Skin epidermis (tissue), 12 donors: Measurements from ENCODE around the gene CRKL.
"Not testable (repeated sequence)": the region's sequence is repeated elsewhere in the genome, so short reads cannot be mapped to it uniquely, and the experiment has no call there.

Experiments used
- H3K27ac ChIP-seq, 21 experiments: fragments of 200-600 bp; sonication (generic) in 11 of 21; one replicate each; pipeline ENCODE4 v1.5.0; 2020; ENCODE audit warnings: mild to moderate bottlenecking in 3 of 21, inconsistent platforms in 2 of 21, moderate library complexity in 2 of 21
- H3K4me3 ChIP-seq, 7 experiments: fragments of 200-600 bp; sonication (generic) in 2 of 7; one replicate each; pipeline ENCODE4 v1.5.0; 2020; ENCODE audit warnings: inconsistent platforms in 2 of 7, mild to moderate bottlenecking in 2 of 7, moderate library complexity in 1 of 7

CRKL gene

DNA sequence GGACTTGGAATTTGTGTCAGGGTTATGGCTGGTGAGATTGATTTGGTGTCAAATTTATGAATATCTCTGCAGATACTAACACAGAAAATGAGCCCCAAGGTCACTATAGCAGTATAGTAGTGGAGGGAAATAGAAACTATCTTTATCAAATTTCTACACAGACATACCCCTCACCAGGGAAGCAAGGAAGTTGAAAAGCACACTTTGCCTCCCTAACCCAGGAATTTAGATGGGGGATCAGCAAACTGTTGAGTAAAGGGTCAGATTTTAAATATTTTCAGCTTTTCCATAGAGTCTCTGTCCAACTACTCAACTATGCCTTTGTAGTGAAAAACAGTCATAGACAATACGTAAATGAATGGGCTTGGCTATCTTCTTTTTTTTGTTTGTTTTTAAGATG is 12.8 kb downstream of the CRKL start:
- no peak overlapping the region for H3K27ac ChIP-seq
- no peak overlapping the region for H3K4me3 ChIP-seq

DNA sequence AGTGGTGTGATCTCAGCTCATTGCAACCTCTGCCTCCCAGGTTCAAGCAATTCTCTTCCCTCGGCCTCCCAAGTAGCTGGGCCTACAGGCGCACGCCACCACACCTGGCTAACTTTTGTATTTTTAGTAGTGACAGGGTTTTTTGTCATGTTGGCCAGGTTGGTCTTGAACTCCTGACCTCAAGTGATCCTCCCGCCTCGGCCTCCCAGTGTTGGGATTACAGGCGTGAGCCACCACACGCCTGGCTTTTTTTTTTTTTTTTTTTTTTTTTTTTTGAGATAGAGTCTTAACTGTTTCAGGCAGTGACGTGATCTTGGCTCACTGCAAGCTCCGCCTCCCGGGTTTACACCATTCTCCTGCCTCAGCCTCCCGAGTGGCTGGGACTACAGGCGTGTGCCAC is 13.2 kb downstream of the CRKL start:
- H3K27ac ChIP-seq, H3K4me3 ChIP-seq: not testable (repeated sequence)

DNA sequence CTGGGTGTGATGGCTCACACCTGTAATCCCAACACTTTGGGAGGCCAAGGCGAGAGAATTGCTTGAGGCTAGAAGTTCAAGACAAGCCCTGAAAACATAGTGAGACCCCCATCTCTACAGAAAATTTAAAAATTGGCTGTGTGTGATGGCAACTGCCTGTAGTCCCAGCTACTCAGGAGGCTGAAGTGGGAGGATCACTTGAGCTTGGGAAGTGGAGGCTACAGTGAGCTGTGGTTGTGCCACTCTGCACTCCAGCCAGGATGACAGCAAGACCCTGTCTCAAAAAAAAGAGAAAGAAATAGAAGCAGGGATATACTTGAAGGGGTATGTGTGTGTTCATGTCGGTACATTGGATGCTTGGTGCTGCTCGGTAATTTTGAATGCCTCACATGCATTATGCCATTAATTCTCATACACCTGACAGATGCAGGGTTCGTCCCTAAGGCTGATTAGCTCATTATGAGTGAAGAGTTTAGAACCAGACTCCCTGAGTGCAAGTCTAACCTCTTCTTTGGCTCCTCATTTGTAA is 14.0 kb downstream of the CRKL start:
- Histone ChIP-seq H3K27ac (no peak overlapping the region), H3K4me3 (no peak overlapping the region)

DNA sequence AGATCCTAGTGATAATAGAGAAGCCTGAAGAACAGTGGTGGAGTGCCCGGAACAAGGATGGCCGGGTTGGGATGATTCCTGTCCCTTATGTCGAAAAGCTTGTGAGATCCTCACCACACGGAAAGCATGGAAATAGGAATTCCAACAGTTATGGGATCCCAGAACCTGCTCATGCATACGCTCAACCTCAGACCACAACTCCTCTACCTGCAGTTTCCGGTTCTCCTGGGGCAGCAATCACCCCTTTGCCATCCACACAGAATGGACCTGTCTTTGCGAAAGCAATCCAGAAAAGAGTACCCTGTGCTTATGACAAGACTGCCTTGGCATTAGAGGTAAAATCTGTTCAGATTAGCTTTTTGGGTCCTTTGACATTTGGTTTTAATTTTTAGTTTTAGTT is 16.7 kb downstream of the CRKL start:
- no peak overlapping the region for H3K4me3 ChIP-seq
- no peak overlapping the region for H3K27ac ChIP-seq

DNA sequence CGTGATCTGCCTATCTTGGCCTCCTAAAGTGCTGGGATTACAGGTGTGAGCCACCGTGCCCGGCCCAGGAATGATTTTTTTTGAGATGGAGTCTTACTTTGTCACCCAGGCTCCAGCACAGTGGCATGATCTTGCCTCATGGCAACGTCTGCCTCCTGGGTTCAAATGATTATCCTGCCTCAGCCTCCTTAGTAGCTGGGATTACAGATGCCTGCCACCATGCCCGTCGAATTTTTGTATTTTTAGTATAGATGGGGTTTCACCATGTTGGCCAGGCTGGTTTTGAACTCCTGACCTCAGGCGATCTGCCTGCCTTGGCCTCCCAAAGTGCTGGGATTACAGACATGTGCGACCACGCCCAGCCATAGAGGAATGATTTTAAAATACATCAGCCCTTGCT is 17.8 kb downstream of the CRKL start:
- H3K27ac ChIP-seq, H3K4me3 ChIP-seq: not testable (repeated sequence)

DNA sequence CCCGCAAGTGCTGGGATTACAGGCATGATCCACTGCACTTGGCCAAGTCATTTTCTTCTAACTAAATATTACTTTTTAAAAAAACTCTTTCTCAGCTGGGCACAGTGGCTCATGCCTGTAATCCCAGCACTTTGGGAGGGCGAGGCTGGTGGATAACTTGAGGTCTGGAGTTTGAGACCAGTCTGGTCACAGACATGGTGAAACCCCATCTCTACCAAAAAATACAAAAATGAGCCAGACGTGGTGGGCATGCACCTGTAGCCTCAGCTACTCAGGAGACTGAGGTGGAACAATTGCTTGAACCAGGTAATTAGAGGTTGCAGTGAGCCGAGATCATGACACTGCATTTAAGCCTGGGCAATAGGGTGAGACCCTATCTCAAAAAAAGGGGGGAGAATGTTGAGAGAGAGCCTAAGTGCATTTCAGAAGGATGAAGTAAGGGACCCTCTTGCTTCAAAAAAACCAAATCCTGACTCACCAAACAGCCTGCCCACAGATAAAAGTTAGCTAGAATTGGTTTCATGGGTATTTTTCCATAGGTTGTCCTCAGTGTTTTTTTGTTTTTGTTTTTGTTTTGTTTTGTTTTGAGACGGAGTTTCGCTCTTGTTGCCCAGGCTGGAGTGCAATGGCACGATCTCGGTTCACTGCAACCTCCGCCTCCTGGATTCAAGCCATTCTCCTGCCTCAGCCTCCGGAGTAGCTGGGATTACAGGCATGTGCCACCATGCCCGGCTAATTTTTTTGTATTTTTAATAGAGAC is 18.8 kb downstream of the CRKL start:
- peak overlapping the region in 1 of 21 experiments; percentile 30 for H3K27ac ChIP-seq
- not testable (repeated sequence) for H3K4me3 ChIP-seq

DNA sequence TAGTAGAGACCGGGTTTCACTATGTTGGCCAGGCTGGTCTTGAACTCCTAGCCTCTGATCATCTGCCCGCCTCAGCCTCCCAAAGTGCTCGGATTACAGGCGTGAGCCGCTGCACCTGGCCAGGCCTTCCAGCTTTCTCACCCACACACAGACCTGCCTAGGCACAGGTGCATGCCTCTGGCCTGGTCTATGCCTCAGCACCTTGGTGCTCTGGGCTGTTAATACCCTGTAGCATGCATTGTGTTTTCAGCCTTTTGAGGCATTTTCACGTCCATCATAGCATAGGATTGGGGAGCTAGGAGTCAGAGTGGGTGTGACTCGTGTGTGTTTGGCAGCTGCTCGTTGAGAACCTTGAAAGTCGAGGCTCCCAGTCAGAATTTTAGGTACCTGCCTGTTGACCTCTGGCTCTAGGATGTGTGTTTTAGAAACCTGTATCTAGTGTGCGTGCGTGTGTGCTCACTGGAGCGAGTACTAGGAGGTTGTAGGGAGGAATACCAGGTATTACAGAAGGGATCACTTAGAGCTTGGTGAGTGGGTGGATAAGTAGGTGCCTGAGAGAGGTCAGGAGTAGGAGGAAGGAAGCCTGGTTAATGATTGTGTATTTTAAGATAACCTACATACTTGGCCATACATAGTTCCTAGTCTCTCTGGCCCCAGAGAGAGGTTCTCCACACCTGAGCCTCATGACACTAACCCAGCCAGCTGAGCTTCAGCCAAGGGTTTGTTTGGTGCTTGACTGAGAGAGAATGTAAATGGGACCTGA is 20.0 kb downstream of the CRKL start:
- Histone ChIP-seq H3K27ac (peak overlapping the region in 2 of 21 experiments; percentile 6 to 44), H3K4me3 (no peak overlapping the region)

DNA sequence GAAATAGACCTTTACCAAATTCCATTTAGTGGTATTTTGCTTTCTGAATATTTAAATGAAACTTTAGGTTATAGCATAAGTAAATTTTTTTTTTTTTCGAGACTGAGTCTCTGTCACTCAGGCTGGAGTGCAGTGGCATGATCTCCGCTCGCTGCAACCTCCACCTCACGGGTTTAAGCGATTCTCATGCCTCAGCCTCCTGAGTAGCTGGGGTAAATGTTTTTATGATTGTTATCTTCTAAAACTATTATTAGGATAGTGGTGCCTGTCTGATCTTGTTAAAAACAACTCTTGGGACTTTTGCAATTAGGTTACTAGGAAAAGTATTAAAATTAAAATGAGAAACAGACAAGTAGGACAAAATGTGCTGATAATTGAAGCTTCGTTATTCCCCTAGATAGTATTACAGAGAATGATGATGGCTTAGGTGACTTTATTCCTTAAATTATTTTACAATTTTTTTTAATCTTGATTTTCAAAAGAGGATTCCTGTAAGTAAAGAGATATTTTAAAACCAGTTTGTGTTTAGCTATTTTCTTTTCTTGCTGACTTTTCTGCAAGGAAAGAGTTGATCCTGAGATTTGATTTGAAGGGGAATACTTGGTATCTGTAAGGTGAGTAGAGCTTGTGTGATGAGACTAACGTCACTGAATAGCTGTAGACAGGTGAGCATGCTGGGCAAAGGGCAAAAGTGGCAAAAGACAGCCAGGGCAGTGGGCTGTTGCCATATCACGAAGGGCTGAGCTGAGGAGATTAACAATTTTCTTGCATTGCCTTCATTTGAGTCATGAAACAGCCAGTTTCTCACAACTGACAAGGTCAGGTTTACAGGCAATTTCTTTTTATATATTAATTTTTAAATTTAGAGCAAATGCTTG is 20.8 kb downstream of the CRKL start:
- Histone ChIP-seq H3K27ac (peak overlapping the region in 2 of 21 experiments; percentile 1 to 6), H3K4me3 (no peak overlapping the region)

DNA sequence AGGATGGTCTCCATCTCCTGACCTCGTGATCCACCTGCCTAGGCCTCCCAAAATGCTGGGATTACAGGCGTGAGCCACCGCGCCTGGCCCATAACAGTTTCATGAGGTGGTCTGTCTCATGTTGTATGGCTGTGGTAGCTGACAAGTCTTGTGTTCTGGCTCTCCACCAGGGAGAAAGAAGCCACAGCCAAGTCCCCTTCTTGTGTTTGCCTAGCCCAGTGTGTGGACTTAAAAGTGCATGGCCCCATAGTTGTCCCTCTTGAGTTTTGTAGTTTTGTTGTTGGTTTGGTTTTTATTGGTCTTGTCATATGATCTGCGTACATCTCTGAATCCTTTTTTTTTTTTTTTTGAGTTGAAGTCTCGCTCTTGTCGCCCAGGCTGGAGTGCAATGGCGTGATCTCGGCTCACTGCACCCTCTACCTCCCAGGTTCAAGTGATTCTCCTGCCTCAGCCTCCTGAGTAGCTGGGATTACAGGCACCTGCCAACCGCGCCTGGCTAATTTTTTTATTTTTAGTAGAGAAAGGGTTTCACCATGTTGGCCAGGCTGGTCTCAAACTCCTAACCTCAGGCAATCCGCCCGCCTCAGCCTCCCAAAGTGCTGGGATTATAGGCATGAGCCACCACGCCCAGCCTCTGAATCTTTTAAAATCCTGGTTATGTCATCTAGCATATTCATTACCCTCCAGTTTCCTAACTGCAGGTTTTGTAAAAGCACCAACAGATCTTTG is 22.4 kb downstream of the CRKL start:
- H3K27ac ChIP-seq, result peak overlapping the region in 1 of 21 experiments; percentile 33
- H3K4me3 ChIP-seq, result not testable (repeated sequence)

DNA sequence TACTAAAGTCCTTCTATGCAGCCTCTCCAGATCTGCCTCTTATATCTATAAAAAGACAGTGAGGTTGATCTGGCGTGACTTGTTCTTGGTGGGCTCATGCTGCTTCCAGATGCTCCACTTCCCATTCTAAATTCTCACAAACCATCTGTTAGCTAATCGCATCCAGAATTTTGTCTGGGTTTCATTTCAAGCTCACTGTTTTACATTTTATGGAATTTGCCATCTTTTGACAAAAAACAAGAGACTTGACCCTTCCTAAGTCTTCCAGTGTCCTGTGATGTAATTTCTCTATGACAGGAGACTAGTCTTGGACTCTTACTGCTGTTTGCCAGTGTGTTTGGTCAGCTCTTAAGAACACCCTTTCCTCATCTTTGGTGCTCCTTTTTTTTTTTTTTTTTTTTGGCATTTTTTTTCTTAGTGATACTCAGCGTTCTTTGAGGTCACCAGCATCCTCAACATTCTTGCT is 23.0 kb downstream of the CRKL start:
- Histone ChIP-seq H3K27ac (peak overlapping the region in 2 of 21 experiments; percentile 13 to 33), H3K4me3 (no peak overlapping the region)

DNA sequence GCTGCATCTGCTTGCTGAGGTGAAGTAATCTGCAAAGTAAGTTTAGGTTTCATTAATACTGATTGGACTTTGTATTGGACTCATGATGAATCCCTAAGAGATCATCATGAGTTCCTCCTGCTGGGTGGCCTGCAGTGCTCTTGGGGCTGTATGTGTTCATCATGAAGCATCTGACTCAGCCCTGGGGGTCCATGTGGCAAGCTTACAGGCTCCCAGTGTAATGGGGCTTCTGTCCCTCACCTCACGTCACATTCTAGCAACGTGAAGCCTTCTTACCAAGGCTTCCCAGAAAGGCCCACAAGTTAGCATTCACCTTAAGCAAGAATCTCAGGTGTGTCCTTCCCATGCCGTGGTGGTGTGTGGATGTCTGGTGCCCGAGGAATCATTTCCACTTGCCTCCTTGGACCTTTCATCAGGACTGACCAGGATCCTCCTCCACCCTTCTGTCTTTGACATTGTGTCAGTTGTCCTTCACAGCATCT is 23.7 kb downstream of the CRKL start:
- Histone ChIP-seq H3K27ac (peak overlapping the region in 1 of 21 experiments; percentile 13), H3K4me3 (no peak overlapping the region)

DNA sequence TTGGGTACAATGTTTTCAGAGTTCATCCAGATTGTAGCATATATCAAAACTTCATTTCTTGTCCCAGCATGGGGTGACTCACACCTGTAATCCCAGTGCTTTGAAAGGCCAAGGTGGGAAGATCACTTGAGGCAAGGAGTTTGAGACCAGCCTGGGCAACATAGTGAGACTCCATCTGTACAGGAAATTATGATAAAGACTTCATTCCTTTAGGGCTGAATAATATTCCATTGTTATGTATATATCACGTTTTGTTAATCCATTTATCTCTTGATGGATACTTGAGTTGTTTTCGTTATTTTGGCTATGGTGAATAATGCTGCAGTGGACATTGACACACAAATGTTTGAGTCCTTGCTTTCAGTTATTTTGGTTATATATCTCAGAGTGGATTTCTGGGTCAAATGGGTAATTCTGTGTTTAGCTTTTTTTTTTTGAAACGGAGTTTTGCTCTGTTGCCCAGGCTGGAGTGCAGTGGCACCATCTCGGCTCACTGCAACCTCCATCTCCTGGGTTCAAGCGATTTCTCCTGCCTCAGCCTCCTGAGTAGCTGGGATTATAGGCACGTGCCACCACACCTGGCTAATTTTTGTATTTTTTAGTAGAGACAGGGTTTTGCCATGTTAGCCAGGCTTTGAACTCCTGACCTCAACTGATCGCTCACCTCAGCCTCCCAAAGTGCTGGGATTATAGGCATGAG is 25.1 kb downstream of the CRKL start:
- not testable (repeated sequence) for H3K27ac ChIP-seq

DNA sequence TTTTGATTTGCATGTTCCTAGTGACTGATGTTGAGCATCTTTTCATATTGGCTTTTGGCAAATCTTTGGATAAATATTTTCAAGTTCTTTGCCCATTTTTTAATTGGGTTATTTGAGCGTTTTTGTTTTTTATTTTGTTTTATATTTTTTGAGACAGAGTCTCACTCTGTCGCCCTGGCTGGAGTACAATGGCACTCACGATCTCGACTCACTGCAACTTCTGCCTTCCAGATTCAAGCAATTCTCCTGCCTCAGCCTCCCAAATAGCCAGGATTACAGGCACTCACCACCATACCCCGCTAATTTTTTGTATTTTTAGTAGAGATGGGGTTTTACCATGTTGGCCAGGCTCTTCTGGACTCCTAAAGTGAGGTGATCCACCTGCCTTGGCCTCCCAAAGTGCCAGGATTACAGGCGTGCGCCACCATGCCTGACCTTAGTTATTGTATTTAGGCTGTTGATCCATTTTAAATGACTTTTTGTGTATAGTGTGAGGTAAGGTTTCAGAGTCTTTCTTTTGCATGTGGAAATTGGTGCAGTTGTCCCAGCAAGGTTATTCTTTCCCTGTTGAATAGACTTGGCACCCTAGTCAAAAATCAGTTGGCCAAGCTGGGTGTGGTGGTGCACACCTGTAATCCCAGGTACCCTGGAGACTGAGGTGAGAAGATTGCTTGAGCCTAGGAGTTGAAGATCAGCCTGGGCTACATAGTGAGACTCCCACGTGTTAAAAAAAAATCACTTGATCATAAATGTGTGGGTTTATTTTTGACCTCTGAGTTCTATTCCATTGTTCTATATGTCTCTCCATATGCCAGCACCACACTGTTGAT is 26.1 kb downstream of the CRKL start:
- H3K4me3 ChIP-seq, result no peak overlapping the region
- no peak overlapping the region for H3K27ac ChIP-seq

More for the DNA sequence above, 25.1 kb downstream of the CRKL start:
- H3K4me3 ChIP-seq, result not testable (repeated sequence)

DNA sequence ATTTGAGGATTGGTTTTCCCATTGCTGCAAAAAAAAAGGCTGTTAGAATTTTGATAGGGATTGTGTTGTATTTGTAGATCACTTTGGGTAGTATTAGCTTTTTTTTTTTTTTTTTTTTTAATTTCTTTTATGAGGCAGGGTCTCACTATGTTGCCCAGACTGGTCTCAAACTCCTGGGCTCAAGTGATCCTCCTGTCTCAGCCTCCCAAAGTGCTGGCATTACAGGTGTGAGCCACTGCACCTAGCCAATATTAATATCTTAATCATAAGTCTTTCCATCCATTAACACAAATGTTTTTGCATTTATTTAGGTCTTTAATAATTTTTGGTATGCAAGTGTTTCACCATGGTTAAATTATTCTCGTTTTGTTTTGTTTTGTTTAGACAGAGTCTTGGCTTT is 26.8 kb downstream of the CRKL start:
- Histone ChIP-seq H3K4me3 (no peak overlapping the region), H3K27ac (no peak overlapping the region)

DNA sequence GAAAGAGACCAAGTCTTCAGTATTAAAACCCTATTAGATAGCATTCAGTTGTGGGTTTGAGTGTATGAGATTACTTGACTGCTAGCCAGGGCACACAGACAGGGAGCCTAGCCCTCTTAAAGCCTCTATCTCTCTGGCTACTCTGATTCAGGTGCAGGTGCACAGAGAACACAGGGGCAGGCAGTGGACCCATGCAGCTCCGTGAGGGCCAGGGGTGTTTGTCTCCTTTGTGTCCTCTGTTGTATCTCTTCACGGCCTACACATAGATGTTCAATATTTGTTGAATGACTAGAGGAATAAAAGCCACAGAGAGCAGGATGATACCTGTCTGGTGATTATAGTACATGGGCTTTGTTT is 28.3 kb downstream of the CRKL start:
- Histone ChIP-seq H3K4me3 (no peak overlapping the region), H3K27ac (no peak overlapping the region)

DNA sequence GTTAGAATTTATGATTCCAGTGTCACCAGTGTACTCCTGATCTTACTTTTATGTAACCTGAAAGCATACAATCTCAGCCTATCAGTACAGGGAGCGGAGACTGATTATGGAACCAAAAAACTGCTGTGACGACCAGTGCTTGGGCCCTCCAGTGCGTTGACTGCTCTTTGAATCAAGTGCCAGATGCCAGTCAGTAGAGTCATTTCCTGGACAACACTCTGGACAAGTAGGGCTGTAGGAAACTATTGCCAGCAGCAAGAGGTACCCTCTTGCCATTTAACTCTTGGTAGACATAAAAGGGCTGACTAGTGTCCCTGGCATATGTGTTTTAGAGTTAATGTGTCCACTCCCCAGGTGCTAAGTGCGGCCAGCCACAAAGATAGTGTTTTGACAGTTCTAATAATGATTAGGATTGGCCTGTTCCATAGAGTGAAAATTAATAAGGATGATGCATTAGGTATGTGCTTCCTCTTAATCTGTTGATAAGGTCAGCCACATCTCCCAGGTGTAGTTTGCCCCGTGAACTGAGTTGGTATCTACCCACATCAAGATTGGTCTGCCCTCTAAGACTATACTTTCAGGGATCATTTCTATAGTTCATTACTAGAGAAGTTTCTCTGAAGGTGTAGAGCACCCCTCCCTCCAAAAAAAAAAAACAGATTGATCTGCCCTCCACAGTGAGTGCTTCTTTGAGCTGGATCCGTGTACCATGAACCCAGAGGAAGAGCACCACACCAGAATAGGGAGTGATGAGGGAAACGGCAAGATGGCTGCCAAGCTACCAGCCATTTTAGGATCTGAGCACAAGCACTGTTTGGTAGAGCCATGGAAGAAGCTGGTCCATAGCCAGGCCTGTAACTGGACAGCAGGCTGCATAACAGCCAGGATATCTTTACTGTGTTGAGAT is 29.1 kb downstream of the CRKL start:
- H3K27ac ChIP-seq, result no peak overlapping the region
- H3K4me3 ChIP-seq, result no peak overlapping the region

DNA sequence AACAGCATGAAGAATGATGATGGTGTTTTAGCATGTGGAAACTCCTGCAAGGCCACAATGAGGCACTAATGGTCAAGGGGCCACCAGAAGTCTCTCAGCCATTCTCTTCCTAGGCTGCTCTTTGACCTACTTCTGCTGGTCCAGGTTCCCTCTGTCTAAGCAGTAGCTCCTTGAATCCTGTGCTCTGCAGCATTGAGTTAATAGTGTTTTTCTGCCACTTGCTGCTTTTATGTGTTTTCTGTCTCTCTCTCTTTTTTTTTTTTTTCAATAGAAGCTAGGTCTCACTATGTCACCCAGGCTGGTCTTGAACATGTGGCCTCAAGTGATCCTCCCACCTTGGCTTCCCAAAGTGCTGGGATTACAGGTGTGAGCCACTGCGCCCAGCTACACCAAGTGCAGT is 29.8 kb downstream of the CRKL start:
- Histone ChIP-seq H3K4me3 (no peak overlapping the region), H3K27ac (no peak overlapping the region)
